ENCODE data around the gene NAT8L.
"Not testable (repeated sequence)": the region's sequence is repeated elsewhere in the genome, so short reads cannot be mapped to it uniquely, and the experiment has no call there.

NAT8L gene, protein sequence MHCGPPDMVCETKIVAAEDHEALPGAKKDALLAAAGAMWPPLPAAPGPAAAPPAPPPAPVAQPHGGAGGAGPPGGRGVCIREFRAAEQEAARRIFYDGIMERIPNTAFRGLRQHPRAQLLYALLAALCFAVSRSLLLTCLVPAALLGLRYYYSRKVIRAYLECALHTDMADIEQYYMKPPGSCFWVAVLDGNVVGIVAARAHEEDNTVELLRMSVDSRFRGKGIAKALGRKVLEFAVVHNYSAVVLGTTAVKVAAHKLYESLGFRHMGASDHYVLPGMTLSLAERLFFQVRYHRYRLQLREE

DNA sequence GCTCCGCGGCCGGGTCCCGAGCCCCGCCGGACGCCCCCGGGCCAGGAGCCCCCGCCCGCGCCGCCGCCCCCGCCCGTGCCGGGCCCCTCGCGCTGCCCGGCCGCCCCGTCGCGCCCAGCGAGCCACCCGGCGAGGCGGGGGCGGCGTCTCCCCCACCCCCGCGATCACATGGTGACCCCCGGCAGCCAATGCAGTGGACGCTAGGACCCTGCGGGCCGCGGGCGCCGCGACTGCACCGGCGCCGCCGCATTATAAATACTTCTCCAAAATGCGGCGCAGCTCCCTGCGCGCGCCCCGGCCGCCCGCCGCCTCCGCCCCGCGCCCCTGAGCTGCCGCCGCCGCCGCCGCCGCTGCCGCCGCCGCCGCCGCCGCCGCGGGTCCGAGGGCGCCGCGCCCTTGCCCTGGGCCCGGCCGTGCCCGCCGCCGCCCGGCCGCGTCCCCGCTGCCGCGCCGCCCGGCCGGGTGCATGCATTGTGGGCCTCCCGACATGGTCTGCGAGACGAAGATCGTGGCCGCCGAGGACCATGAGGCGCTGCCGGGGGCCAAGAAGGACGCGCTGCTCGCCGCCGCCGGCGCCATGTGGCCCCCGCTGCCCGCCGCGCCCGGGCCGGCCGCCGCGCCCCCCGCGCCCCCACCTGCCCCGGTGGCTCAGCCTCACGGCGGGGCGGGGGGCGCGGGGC, at the start of gene NAT8L:
TSS of gene NAT8L (plus strand) at position 282 of the 680 bp plus-strand sequence. CDS start at position 467, 185 bp downstream.
- Histone ChIP-seq H3K9me3 (ENCODE audit: severe bottlenecking) (no peaks in the 10 kb centered on the region), H3K27ac (peak within 1 kb of the TSS; percentile 88), H3K4me3 (ENCODE audit: low read depth, low read length) (peak within 1 kb of the TSS; percentile 70), H3K27me3 (ENCODE audit: insufficient read depth, low read depth, severe bottlenecking) (no peaks in the 10 kb centered on the region), H3K36me3 (peaks cover 23% of the 10 kb centered on the region)
- TF ChIP-seq, protein P1, sequence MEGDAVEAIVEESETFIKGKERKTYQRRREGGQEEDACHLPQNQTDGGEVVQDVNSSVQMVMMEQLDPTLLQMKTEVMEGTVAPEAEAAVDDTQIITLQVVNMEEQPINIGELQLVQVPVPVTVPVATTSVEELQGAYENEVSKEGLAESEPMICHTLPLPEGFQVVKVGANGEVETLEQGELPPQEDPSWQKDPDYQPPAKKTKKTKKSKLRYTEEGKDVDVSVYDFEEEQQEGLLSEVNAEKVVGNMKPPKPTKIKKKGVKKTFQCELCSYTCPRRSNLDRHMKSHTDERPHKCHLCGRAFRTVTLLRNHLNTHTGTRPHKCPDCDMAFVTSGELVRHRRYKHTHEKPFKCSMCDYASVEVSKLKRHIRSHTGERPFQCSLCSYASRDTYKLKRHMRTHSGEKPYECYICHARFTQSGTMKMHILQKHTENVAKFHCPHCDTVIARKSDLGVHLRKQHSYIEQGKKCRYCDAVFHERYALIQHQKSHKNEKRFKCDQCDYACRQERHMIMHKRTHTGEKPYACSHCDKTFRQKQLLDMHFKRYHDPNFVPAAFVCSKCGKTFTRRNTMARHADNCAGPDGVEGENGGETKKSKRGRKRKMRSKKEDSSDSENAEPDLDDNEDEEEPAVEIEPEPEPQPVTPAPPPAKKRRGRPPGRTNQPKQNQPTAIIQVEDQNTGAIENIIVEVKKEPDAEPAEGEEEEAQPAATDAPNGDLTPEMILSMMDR (IDR thresholded peaks at IDR 0.05; ENCODE audit: low read depth, low read length): no peak
- DNase-seq: peak; percentile 82

DNA sequence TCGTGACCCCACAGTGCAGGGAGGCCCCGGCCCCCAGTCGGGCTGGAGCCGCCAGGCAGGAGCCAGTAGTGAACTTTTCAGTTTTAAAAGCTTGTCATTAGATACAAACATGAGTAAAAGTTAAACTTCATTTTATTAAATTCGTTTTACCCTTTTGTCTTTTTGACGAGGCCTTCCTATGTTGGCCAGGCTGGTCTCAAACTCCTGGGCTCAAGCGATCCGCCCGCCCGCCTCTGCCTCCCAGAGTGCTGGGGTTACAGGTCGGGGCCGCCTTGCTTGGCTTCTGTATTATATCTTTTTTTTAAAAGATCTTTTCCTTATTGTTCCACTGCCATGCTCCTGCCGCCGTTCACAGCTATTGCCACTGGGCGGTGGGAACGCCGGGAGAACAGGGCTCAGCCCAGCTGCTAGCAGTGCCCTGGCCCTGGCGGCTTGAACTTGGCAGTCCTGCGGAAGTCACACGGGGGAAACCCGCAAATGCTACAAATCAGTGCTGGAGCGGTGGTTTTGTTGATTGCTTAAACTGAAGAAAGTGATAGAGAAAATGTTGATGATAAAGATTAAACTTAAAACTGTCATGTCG, 49.4 kb upstream of the NAT8L start:
- peak; percentile 76 for DNase-seq

DNA sequence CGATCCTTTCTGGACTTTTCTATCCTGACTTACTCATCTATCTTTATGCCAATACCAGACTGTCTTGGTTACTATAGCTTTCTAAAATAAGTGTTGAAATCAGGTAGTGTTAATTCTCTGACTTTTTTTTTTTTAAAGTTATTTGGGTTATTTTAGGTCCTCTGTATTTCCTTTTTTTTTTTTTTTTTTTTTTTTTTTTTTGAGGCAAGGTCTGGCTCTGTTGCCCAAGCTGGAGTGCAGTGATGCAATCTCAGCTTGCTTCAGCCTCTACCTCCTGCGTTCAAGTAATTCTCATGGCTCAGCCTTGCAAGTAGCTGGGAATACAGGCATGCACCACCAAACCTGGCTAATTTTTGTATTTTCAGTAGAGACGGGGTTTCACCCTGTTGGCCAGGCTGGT, 47.5 kb upstream of the NAT8L start:
- TF ChIP-seq, protein P1 (IDR thresholded peaks at IDR 0.05; ENCODE audit: low read depth, low read length): no peak

More for the DNA sequence above, 49.4 kb upstream of the NAT8L start:
- H3K36me3 ChIP-seq: peaks cover 28% of the 10 kb centered on the region
- no peaks in the 10 kb centered on the region for H3K27me3 ChIP-seq (ENCODE audit: insufficient read depth, low read depth, severe bottlenecking)
- H3K9me3 ChIP-seq (ENCODE audit: severe bottlenecking): no peaks in the 10 kb centered on the region
- H3K27ac ChIP-seq: peak overlapping the region; percentile 99
- H3K4me3 ChIP-seq (ENCODE audit: low read depth, low read length): peak overlapping the region; percentile 67
- TF ChIP-seq, protein P1 (IDR thresholded peaks at IDR 0.05; ENCODE audit: low read depth, low read length): peak; percentile 39; the same call in 1 of the 2 replicates

DNA sequence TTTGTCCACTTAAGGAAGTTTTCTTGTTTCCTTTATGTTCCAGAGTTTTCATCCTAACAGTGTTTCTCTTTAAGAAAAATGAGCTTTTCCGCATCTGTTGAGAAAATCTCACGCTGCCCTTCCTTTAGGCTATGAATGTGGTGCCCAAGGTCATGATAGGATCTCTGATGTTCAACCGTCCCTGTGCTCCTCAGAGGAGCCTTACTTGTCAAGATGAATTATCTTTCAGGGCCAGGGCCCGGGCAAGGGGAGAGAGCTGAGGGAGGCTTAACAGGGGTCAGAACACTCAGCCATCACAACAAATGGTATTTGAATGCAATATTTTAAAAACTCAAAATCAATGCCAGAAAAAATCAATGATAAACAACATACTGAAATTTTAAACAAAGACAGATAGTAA, 44.1 kb upstream of the NAT8L start:
- H3K27ac ChIP-seq: no peak overlapping the region

More for the DNA sequence above, 47.5 kb upstream of the NAT8L start:
- no peaks in the 10 kb centered on the region for H3K9me3 ChIP-seq (ENCODE audit: severe bottlenecking)
- H3K27me3 ChIP-seq (ENCODE audit: insufficient read depth, low read depth, severe bottlenecking): no peaks in the 10 kb centered on the region
- no peak overlapping the region for H3K4me3 ChIP-seq (ENCODE audit: low read depth, low read length)
- no peak overlapping the region for H3K27ac ChIP-seq
- DNase-seq: no peak
- peaks cover 12% of the 10 kb centered on the region for H3K36me3 ChIP-seq

DNA sequence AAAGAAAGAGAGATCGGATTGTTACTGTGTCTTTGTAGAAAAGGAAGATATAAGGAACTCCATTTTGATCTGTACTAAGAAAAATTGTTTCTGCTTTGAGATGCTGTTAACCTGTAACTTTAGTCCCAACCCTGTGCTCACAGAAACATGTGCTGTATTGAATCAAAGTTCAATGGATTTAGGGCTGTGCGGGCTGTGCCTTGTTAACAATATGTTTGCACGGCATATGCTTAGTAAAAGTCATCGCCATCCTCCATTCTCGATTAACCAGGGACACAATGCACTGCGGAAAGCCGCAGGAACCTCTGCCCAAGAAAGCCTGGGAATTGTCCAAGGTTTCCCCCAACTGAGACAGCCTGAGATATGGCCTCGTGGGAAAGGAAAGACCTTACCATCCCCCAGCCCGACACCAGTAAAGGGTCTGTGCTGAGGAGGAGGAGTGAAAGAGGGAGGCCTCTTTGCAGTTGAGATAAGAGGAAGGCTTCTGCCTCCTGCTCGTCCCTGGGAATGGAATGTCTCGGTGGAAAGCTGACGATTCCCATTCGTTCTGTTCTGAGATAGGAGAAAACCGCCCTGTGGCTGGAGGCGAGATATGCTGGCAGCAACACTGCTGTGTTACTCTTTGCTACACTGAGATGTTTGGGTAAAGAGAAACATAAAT, 37.6 kb upstream of the NAT8L start:
- not testable (repeated sequence) for H3K4me3 ChIP-seq (ENCODE audit: low read depth, low read length); H3K27ac ChIP-seq; H3K36me3 ChIP-seq; H3K27me3 ChIP-seq (ENCODE audit: insufficient read depth, low read depth, severe bottlenecking); H3K9me3 ChIP-seq (ENCODE audit: severe bottlenecking); DNase-seq

More for the DNA sequence above, 44.1 kb upstream of the NAT8L start:
- Histone ChIP-seq H3K36me3 (no peaks in the 10 kb centered on the region), H3K27me3 (ENCODE audit: insufficient read depth, low read depth, severe bottlenecking) (no peaks in the 10 kb centered on the region), H3K4me3 (ENCODE audit: low read depth, low read length) (no peak overlapping the region), H3K9me3 (ENCODE audit: severe bottlenecking) (no peaks in the 10 kb centered on the region)
- no peak for DNase-seq
- TF ChIP-seq, protein P1 (IDR thresholded peaks at IDR 0.05; ENCODE audit: low read depth, low read length): no peak

DNA sequence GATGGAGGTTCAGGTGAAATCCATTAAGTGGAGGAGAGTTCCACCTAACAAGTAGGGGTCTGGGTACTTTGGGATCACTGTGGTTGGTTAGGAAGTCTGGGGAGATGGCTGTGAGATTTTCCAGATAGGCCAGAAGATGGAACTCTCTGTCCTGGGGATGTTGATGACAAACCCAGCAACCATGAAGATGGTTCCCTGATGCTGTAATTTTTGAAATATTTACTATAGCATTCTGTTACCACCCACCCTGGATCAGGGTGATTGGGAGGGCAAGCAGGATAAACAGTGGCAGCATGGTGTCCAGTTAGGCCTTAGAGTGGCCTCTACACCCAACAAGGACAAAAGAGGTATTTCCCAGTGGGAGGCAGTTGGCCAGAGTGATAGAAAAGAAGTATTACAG, 34.4 kb upstream of the NAT8L start:
- Histone ChIP-seq H3K36me3 (no peaks in the 10 kb centered on the region), H3K27ac (no peak overlapping the region), H3K9me3 (ENCODE audit: severe bottlenecking) (peaks cover 11% of the 10 kb centered on the region), H3K4me3 (ENCODE audit: low read depth, low read length) (no peak overlapping the region), H3K27me3 (ENCODE audit: insufficient read depth, low read depth, severe bottlenecking) (no peaks in the 10 kb centered on the region)
- TF ChIP-seq, protein P1 (IDR thresholded peaks at IDR 0.05; ENCODE audit: low read depth, low read length): no peak
- no peak for DNase-seq

Data from WERI-Rb-1 (cell line).